GM19452 (cell line): ENCODE measurements around the gene SPTBN2.

ENCODE experiments used
- ATAC-seq: cut with Tn5 transposase; IDR thresholded peaks from one replicate; pipeline ENCODE4 v1.9.1; 2021; ENCODE audit not compliant: unreplicated experiment

Gene SPTBN2

GRCh38 chr11:66704659-66705360 is 24.2 kb downstream of the SPTBN2 start:
- no peak for ATAC-seq

GRCh38 chr11:66701432-66702240 is 27.4 kb downstream of the SPTBN2 start:
- ATAC-seq: no peak

GRCh38 chr11:66700742-66701141 is 28.3 kb downstream of the SPTBN2 start:
- no peak for ATAC-seq

- no peak for ATAC-seq
Observed at GRCh38 chr11:66700337-66700736, 28.7 kb downstream of the SPTBN2 start.

- ATAC-seq: no peak
Observed at GRCh38 chr11:66698491-66698890, 30.5 kb downstream of the SPTBN2 start.

- ATAC-seq: no peak
Observed at GRCh38 chr11:66697988-66698387, 31.0 kb downstream of the SPTBN2 start.

- ATAC-seq: no peak
Observed at GRCh38 chr11:66696146-66696545, 32.9 kb downstream of the SPTBN2 start.

GRCh38 chr11:66694732-66695207 is 34.2 kb downstream of the SPTBN2 start:
- ATAC-seq: no peak

- no peak for ATAC-seq
Observed at GRCh38 chr11:66694056-66694410, 35.0 kb downstream of the SPTBN2 start.

- ATAC-seq: no peak
Observed at GRCh38 chr11:66693356-66694055, 35.5 kb downstream of the SPTBN2 start.

- no peak for ATAC-seq
Observed at GRCh38 chr11:66692871-66693331, 36.1 kb downstream of the SPTBN2 start.

- no peak for ATAC-seq
Observed at GRCh38 chr11:66692446-66692845, 36.6 kb downstream of the SPTBN2 start.

- no peak for ATAC-seq
Observed at GRCh38 chr11:66691311-66691980, 37.6 kb downstream of the SPTBN2 start.

- no peak for ATAC-seq
Observed at GRCh38 chr11:66689661-66690590, 39.1 kb downstream of the SPTBN2 start.

GRCh38 chr11:66688561-66689534 is 40.2 kb downstream of the SPTBN2 start:
- no peak for ATAC-seq

GRCh38 chr11:66687831-66688281 is 41.2 kb downstream of the SPTBN2 start:
- ATAC-seq: no peak

GRCh38 chr11:66686801-66687750 is 41.9 kb downstream of the SPTBN2 start:
- no peak for ATAC-seq
